ENCODE data around the gene CATSPER3. TPM values are rescaled to one million over a fixed set of nuclear protein-coding genes. Genes with fewer than 3 reads are reported as not detected.

Gene CATSPER3
- total RNA-seq, 1 experiment from 2014 or later = 1.7 TPM

- CTCF ChIA-PET = no interaction called here
- Histone ChIP-seq H3K4me2 (ENCODE audit: low read length) (no peak overlapping the region), H2AFZ (ENCODE audit: low read depth, low read length, poor library complexity, severe bottlenecking) (no peak overlapping the region), H3K9me2 (ENCODE audit: insufficient read depth) (no peaks in the 10 kb centered on the region), H3K27me3 (ENCODE audit: insufficient read depth, low read length) (no peaks in the 10 kb centered on the region), H3K36me3 (ENCODE audit: control insufficient read depth in 1 of 2, insufficient read depth in 2 of 2, low read length in 2 of 2) (no peaks in the 10 kb centered on the region), H3K27ac (ENCODE audit: low read depth, low read length) (no peak overlapping the region), H4K20me1 (ENCODE audit: insufficient read depth) (no peaks in the 10 kb centered on the region), H3K4me1 (ENCODE audit: control insufficient read depth in 1 of 2, insufficient read depth in 2 of 2, low read length in 2 of 2) (no peaks in the 10 kb centered on the region), H3K79me2 (ENCODE audit: insufficient read depth, low read length) (no peaks in the 10 kb centered on the region), H3K4me3 (replicated peaks in 1 of 2; ENCODE audit: low read depth in 1 of 2, low read length in 2 of 2) (no peak overlapping the region), H3K9me3 (ENCODE audit: control insufficient read depth in 1 of 2, insufficient read depth in 1 of 2, low read depth in 1 of 2, low read length in 2 of 2) (no peaks in the 10 kb centered on the region), H3K9ac (ENCODE audit: low read length) (no peak overlapping the region)
- ATAC-seq = no peak
- no peak for DNase-seq (ENCODE audit: low read depth, low spot score)
- no TSS peak for BruUV-seq (replicated peaks)
- POLR2A ChIA-PET = no interaction called here
- intact Hi-C loops (cut with micrococcal nuclease) = no loop called here
- RAD21 ChIA-PET (ENCODE audit: low non-redundant PET in 1 of 2, low total read pairs in 2 of 2, uncharacterized antibody in 2 of 2, unreplicated experiment in 2 of 2) = no interaction called here
- TF ChIP-seq CBX3 (IDR thresholded peaks at IDR 0.05; ENCODE audit: low read depth) (no peak), EGR1 (IDR thresholded peaks at IDR 0.05; ENCODE audit: low read depth) (no peak), CEBPB (IDR thresholded peaks at IDR 0.05; ENCODE audit: low read depth) (no peak)
These were observed 88.8 kb downstream of the CATSPER3 start for GRCh38 chr5:135056316-135057030.

DNA sequence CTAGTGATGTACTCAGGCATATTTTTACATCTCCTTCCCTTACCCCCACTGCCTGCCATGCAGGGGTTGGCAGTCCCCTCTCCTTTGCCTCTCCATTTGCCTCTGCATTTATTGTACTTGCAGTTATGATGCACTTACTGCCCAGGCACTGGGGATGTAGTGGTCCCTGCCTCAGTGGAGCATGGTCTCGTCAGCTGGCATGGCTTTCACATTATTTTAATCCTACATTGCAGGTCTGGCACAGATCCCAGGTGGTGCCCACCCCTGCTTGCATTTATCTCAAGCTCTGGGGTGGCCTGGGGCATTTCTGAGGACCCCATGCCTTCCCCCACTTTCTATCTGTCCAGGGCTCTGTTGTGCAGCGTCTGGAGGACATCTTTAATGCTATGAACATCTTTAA lies 89.5 kb downstream of the CATSPER3 start:
- intact Hi-C loops (cut with micrococcal nuclease) = no loop called here
- ATAC-seq (no peak), DNase-seq (ENCODE audit: low read depth, low spot score) (no peak)
- Histone ChIP-seq H3K4me2 (ENCODE audit: low read length) (no peak overlapping the region), H3K9ac (ENCODE audit: low read length) (no peak overlapping the region), H3K4me3 (replicated peaks in 1 of 2; ENCODE audit: low read depth in 1 of 2, low read length in 2 of 2) (no peak overlapping the region), H2AFZ (ENCODE audit: low read depth, low read length, poor library complexity, severe bottlenecking) (no peak overlapping the region), H4K20me1 (ENCODE audit: insufficient read depth) (no peaks in the 10 kb centered on the region), H3K79me2 (ENCODE audit: insufficient read depth, low read length) (no peaks in the 10 kb centered on the region), H3K4me1 (ENCODE audit: control insufficient read depth in 1 of 2, insufficient read depth in 2 of 2, low read length in 2 of 2) (no peaks in the 10 kb centered on the region), H3K27me3 (ENCODE audit: insufficient read depth, low read length) (no peaks in the 10 kb centered on the region), H3K36me3 (ENCODE audit: control insufficient read depth in 1 of 2, insufficient read depth in 2 of 2, low read length in 2 of 2) (no peaks in the 10 kb centered on the region), H3K9me3 (ENCODE audit: control insufficient read depth in 1 of 2, insufficient read depth in 1 of 2, low read depth in 1 of 2, low read length in 2 of 2) (no peaks in the 10 kb centered on the region), H3K9me2 (ENCODE audit: insufficient read depth) (no peaks in the 10 kb centered on the region), H3K27ac (ENCODE audit: low read depth, low read length) (no peak overlapping the region)
- BruUV-seq (replicated peaks) = no TSS peak
- ChIA-PET POLR2A (no interaction called here), RAD21 (ENCODE audit: low non-redundant PET in 1 of 2, low total read pairs in 2 of 2, uncharacterized antibody in 2 of 2, unreplicated experiment in 2 of 2) (no interaction called here), CTCF (no interaction called here)
- TF ChIP-seq JUND (IDR thresholded peaks at IDR 0.05) = no peak
- no peak for TF ChIP-seq MAX (IDR thresholded peaks at IDR 0.05)
- no peak for TF ChIP-seq POLR2A (IDR thresholded peaks at IDR 0.05; ENCODE audit: borderline replicate concordance, extremely low read depth, insufficient read depth, insufficient read length)

Data from HCT116 (cell line).